Vagina (tissue), 2 donors: Measurements from ENCODE around the gene ZGLP1. TPM values are rescaled to one million over a fixed set of nuclear protein-coding genes. Genes with fewer than 3 reads are reported as not detected.
A peak's percentile ranks its signal among the peaks of the same experiment; 100 is the strongest.

Experiments used
- DNase-seq, 2 donors: peaks; one replicate each; pipeline ENCODE4 v3.0.0-alpha.2; 2017; ENCODE audit errors: extremely low spot score in 2 of 2
- H3K27ac ChIP-seq: fragments of 200-600 bp; sonication (generic); one replicate; pipeline ENCODE4 v1.5.1; 2019
- H3K27me3 ChIP-seq: fragments of 200-600 bp; sonication (generic); one replicate; pipeline ENCODE4 v1.5.1; 2019
- H3K36me3 ChIP-seq, 2 donors: fragments of 200-600 bp; sonication (generic); one replicate each; pipeline ENCODE4 v1.5.1; 2017 to 2019
- H3K4me1 ChIP-seq: fragments of 200-600 bp; sonication (generic); one replicate; pipeline ENCODE4 v1.5.1; 2019
- H3K4me3 ChIP-seq, 2 donors: fragments of 200-600 bp; sonication (generic); 1 replicate in 1 of 2; 2 replicates in 1 of 2; pipeline ENCODE4 v1.5.1; 2016 to 2019
- H3K9me3 ChIP-seq: fragments of 200-600 bp; sonication (generic); one replicate; pipeline ENCODE4 v1.5.1; 2019
- CTCF ChIP-seq, 3 experiments: fragments of 450-650 bp in 2 of 3; fragments of 200-600 bp in 1 of 3; sonication (generic) in 1 of 3; IDR thresholded peaks; one replicate each; pipeline ENCODE4 v1.5.1; 2017 to 2019; ENCODE audit warnings: antibody characterized with exemption in 3 of 3, mild to moderate bottlenecking in 2 of 3, moderate library complexity in 2 of 3
- POLR2A ChIP-seq, 2 donors: fragments of 450-650 bp; IDR thresholded peaks; one replicate each; pipeline ENCODE4 v1.6.1; 2017; ENCODE audit warnings: antibody characterized with exemption in 2 of 2, mild to moderate bottlenecking in 2 of 2, moderate library complexity in 2 of 2
- POLR2AphosphoS5 ChIP-seq, 2 donors: sonication (generic); formaldehyde crosslinking; IDR thresholded peaks; one replicate each; pipeline ENCODE4 v1.9.0; 2017; ENCODE audit warnings: antibody characterized with exemption in 2 of 2, mild to moderate bottlenecking in 2 of 2, low read depth in 1 of 2; ENCODE audit not compliant: insufficient read depth in 1 of 2
- intact Hi-C: fragments of 100-400 bp; cut with DNase I; formaldehyde crosslinking; loops from one replicate; pipeline ENCODE4 v1.15.1; 2023
- total RNA-seq: library from RNA; depleted of rRNA; stranded (reverse); fragments of >200 nt; gene quantifications from one replicate; pipeline ENCODE4 v1.2.3, GENCODE V29; 2016

The ZGLP1 gene
- total RNA-seq, 1 donor from 2014 or later: 5.2 TPM

- Histone ChIP-seq H3K4me1 (peaks cover 71% of the 10 kb centered on the region), H3K4me3 (peak overlapping the region; percentile 37 to 56), H3K27ac (no peak overlapping the region), H3K27me3 (peaks cover 24% of the 10 kb centered on the region), H3K36me3 (no peaks in the 10 kb centered on the region), H3K9me3 (no peaks in the 10 kb centered on the region)
- DNase-seq: no peak
- no peak for TF ChIP-seq POLR2AphosphoS5 (IDR thresholded peaks at IDR 0.05; ENCODE audit: insufficient read depth in 1 of 2, low read depth in 1 of 2)
- no peak for TF ChIP-seq POLR2A (IDR thresholded peaks at IDR 0.05)
- TF ChIP-seq CTCF (IDR thresholded peaks at IDR 0.05): no peak
- intact Hi-C loops: no loop called here
Observed at GRCh38 chr19:10292789-10293636, 16.6 kb downstream of the ZGLP1 start.

- Histone ChIP-seq H3K9me3 (no peaks in the 10 kb centered on the region), H3K4me1 (peaks cover 78% of the 10 kb centered on the region), H3K27me3 (peaks cover 24% of the 10 kb centered on the region), H3K4me3 (peak overlapping the region; percentile 37 to 56), H3K27ac (no peak overlapping the region), H3K36me3 (no peaks in the 10 kb centered on the region)
- TF ChIP-seq POLR2A (IDR thresholded peaks at IDR 0.05) (no peak), POLR2AphosphoS5 (IDR thresholded peaks at IDR 0.05; ENCODE audit: insufficient read depth in 1 of 2, low read depth in 1 of 2) (no peak), CTCF (IDR thresholded peaks at IDR 0.05) (no peak)
- DNase-seq: peak in 1 of 2 donors; percentile 91
- intact Hi-C loops: no loop called here
Observed at GRCh38 chr19:10292206-10292788, 17.3 kb downstream of the ZGLP1 start.

GRCh38 chr19:10291554-10292205 is 17.9 kb downstream of the ZGLP1 start:
- DNase-seq: no peak
- Histone ChIP-seq H3K36me3 (no peaks in the 10 kb centered on the region), H3K27ac (no peak overlapping the region), H3K27me3 (peaks cover 24% of the 10 kb centered on the region), H3K4me3 (peak overlapping the region; percentile 37 to 56), H3K4me1 (peaks cover 84% of the 10 kb centered on the region), H3K9me3 (no peaks in the 10 kb centered on the region)
- TF ChIP-seq POLR2AphosphoS5 (IDR thresholded peaks at IDR 0.05; ENCODE audit: insufficient read depth in 1 of 2, low read depth in 1 of 2) (no peak), POLR2A (IDR thresholded peaks at IDR 0.05) (no peak), CTCF (IDR thresholded peaks at IDR 0.05) (no peak)
- intact Hi-C loops: no loop called here

GRCh38 chr19:10290876-10291553 is 18.6 kb downstream of the ZGLP1 start:
- H3K36me3 ChIP-seq: no peaks in the 10 kb centered on the region
- TF ChIP-seq POLR2AphosphoS5 (IDR thresholded peaks at IDR 0.05; ENCODE audit: insufficient read depth in 1 of 2, low read depth in 1 of 2) (no peak), POLR2A (IDR thresholded peaks at IDR 0.05) (no peak), CTCF (IDR thresholded peaks at IDR 0.05) (no peak)
- no peak overlapping the region for H3K27ac ChIP-seq
- H3K27me3 ChIP-seq: peaks cover 24% of the 10 kb centered on the region
- peak in 1 of 2 donors; percentile 96 for DNase-seq
- intact Hi-C loops: no loop called here
- H3K9me3 ChIP-seq: no peaks in the 10 kb centered on the region
- H3K4me3 ChIP-seq: peak overlapping the region; percentile 37 to 56
- H3K4me1 ChIP-seq: peaks cover 88% of the 10 kb centered on the region
